ENCODE data around the gene DDX49. TPM values are rescaled to one million over a fixed set of nuclear protein-coding genes. Genes with fewer than 3 reads are reported as not detected.
A peak's percentile ranks its signal among the peaks of the same experiment; 100 is the strongest.

Gene DDX49, protein sequence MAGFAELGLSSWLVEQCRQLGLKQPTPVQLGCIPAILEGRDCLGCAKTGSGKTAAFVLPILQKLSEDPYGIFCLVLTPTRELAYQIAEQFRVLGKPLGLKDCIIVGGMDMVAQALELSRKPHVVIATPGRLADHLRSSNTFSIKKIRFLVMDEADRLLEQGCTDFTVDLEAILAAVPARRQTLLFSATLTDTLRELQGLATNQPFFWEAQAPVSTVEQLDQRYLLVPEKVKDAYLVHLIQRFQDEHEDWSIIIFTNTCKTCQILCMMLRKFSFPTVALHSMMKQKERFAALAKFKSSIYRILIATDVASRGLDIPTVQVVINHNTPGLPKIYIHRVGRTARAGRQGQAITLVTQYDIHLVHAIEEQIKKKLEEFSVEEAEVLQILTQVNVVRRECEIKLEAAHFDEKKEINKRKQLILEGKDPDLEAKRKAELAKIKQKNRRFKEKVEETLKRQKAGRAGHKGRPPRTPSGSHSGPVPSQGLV
- 47.1 and 55.0 TPM in 2 replicates for total RNA-seq
- 58.1 TPM for polyA plus RNA-seq (2012)

DNA sequence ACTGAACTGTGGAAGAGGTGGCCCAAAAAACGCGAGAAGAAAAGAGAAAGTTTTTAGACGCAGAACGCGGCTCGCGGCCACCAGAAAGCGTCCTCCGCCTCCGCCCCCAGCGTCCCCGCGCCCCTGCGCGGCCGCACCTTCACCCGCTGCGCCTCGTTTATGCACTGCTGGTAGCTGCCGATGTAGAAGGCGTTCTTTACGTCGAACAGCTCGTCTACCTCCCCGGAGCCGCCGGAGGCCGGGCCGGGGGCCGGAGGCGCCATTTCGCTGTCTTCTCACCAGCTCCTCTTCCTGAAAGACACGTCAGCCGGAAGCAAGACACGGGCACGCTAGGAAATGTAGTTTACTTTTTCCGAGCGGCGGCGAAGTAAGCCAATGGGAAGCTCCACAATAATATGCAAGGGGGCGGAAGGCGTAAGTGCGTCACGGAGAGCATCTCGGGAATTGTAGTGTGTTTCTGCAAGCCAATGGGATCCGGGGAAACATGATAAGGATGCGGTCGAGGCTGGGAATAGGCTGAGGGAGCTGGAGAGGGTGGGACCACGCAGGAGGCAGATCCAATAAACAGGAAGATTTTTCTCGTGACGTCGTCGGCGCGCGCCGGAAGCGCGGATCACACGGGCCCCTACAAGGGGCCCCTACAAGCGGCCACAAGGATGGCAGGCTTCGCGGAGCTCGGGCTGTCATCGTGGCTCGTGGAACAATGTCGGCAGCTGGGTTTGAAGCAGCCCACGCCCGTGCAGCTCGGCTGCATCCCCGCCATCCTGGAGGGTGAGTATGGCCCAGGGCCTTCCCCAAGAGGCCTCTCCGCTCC, at the start of gene DDX49, which contains the start of gene COPE:
DDX49 (plus strand) TSS at position 630 of the 814 bp plus-strand sequence; CDS start at position 657, 27 bp downstream.
COPE (minus strand) TSS at position 302 of the 814 bp plus-strand sequence; CDS start at position 263, 39 bp downstream.
- DNase-seq (ENCODE audit: low read depth) = peak; percentile 100

DNA sequence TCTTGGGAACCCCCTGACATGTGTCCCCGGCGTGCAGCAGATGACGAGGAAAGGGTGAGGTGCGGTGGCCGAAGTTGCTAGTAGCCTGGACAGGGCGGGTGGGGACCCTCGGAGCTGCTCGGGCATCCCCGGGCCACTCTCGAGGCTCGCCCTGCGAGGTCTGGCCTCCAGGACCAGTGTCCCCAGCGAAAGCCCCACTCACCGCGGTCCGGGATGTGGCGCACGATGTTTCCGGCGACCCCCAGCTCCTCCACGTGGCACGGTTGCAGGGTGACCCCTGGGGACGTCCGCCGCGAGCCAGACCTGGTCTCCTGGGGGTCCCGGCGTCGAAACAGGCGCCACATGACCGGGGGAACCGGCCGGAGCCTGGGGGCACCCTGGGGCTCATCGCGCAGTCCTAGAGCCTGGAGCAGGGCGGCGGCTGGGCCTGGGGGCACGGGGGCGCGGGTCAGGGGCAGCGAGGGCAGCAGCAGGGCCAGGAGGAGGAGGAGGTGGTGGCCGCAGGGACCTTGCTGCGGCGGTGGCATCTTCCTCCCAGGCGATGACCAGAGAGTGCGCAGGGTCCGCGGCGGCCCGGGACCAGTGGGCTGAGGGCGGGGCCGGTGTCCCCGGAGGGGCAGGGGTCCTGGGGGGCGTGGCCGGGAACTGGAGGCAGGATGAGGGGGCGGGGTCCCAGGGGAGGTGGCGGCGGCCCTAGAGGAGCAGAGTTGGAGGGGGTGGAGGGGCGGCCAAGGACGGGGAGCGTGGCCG, 49.6 kb upstream of the DDX49 start:
- no peak for DNase-seq (ENCODE audit: low read depth)

DNA sequence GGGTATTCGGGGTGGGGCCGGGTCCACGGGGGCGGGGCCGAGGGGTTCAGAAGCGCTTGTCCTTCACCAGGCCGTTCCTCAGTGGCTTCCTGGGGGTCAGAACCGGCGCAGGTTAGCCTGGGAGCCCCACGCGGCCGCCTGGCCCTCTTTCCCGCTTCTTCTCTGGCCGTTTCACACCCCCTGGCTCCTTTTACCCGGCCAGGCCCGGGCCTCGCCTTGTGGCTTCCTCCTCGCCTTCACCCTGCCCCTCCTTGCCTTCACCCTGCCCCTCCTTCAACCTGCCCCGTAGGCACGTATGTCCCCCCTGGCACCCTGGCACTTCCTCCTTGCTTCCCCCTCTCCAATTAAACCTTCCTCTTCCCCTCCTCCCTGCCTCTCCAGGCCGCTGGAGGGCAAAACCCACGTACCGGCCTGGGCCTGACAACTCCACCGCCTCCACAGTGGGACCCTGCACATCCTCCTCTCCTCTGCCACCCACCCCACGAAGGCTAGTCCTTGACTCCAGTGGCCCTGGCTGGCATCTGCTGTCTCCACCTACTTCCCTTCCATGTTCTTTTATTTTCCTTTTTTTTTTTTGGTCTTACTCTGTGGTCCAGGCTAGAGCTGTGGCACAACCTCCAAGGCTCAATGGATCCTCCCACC, 48.9 kb upstream of the DDX49 start:
- no peak for DNase-seq (ENCODE audit: low read depth)

DNA sequence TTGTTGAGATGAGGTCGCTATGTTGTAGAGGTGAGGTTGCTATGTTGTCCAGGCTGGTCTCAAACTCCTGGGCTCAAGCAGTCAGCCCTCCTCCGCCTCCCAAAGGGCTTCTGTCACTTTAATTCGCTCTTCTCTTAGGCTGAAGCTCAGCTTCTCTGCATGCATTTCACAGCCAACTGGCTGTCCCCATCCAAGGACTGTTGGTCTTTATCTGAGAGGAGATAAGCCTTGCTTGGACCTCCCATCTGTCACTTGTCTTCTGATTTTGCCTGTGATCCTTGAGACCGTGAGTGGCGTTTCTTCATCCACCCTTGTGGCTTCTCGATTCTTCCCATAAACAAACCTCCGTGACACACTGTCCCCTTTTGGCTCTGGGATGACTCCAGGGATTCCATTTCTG, 48.0 kb upstream of the DDX49 start:
- DNase-seq (ENCODE audit: low read depth) = no peak

DNA sequence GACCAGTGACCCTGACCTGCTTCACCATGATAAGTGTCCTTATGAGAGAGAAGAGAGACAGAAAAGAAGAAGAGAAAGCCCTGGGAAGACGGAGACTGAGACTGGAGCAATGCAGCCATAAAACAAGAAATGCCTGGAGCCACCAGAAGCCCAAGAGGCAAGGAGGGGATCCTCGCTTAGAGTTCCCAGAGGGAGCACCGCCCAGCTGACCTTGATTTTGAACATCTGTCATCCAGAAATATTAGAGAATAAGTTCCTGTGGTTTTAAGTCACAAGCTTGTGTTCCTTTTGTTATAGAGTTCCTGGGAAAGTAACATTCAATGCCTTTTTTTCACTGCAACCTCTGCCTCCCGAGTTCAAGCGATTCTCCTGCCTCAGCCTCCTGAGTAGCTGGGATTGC, 43.8 kb upstream of the DDX49 start:
- DNase-seq (ENCODE audit: low read depth) = peak; percentile 67

DNA sequence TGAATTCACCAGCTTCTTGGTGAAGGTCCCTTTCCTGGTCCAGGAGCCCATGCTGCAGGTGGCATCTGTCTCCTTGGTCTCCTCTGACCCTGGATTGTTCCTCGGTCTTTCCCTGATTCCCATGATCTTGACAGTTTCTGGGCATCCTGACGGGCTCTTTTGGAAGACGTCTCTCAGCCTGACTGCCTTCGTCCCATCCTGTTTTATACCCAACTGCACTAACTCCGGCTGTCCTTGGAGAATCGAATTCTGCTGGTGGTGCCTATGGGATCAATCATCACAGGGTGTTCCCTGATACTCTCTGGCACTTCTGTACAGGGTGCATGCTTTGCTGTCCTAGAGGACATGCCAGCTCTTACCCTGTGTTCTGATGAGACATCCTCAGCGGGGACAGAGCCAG, 42.6 kb upstream of the DDX49 start:
- DNase-seq (ENCODE audit: low read depth) = no peak

DNA sequence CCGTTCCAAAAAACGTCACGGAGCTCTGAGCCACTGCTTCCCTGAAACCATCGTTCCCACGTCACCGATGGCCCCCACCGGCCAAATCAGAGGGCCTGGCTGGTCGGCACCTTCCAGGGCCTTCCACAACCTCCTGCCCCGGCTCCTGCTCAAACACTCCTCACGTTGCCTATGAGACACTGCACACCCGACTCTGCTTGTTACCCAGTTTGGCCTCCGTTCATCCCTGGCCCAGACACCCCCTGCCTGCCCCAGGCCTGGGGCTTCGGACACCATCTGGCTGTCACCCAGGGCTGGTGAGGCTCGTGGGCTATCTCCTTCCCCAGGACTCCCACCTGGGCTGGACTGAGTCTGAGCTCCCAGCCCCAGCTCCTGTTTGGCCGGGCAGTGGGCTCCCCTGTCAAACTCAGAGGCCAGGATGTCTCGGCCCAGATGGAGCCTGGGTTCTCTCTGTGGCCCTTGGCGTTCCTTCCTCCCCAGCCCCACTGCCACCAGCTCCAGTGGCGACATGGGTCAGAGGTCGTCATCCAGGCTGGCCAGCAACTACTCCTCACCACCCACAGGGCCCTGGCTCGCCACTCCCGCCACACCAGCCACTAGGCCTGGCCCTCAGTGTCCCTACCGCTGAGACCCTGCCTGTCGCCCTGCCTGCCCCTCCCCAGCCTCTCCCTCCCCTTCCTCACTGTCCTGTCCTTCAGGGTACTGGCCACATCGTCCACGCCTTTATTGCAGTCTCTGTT, 41.3 kb upstream of the DDX49 start:
- DNase-seq (ENCODE audit: low read depth) = no peak

DNA sequence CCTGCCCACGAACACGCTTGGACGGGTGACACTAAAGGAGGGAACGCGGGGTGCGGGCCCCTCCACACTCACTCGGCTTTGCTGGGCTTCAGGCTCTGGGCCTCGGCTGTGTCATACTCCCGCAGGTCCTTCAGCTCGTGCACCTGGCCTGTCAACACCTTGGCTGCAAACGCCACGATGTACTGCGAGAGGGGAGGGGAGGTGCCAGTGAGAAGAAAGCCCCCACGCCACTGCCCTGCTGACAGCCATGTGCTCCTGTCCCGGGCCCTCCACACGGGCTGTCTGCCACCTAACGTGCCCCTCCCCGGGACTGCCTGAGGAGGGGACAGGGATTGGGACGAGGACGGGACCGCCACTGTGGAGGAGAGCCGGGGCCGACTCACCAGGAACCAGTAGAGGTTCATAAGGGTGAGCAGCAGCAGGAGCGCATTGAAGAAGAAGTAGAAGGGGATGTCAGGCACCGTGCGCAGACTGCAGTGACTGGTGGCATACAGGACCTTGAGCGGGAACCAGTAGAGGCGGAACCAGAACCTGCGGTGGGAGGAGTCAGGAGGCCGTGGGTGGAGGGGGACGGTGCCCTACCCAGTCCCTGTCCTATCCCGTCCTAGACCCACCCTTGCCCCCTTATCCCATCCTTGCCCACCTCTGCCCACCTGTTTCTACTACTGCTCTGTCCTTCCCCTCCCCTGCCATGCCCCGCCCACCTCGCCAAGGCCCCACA, 40.5 kb upstream of the DDX49 start:
- DNase-seq (ENCODE audit: low read depth) = no peak

DNA sequence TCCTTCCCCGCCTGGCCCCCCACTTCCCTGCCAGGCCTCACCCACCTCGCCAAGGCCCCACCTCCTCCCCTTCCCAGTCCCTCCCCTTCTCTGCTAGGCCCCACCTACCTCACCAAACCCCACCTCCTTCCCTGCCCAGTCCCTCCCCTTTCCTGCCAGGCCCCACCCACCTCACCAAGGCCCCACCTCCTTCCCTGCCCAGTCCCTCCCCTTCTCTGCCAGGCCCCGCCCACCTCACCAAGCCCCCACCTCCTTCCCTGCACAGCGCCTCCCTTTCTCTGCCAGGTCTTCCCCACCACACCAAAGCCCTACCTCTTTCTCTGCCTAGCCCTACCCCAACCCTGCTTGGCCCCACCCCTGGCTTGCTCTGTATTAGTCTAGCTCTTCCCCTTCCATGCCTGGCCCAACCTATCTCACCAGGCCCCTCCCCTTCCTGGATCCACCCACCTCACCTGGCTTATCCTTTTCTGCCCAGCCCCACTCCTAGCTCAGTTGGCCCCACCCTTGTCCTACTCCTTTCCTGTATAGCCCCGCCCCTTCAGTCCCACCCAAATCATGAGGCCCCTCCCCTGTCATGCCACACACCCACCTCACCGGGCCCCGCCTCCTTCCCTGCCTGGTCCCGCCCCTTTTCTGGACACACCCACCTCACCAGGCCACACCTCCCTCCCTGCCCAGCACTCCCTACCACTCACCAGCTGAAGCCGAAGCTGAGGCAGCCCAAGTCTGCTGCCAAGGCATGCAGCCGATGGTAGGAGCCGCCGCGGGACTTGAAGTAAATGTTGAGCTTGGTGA, 39.7 kb upstream of the DDX49 start:
- no peak for DNase-seq (ENCODE audit: low read depth)

DNA sequence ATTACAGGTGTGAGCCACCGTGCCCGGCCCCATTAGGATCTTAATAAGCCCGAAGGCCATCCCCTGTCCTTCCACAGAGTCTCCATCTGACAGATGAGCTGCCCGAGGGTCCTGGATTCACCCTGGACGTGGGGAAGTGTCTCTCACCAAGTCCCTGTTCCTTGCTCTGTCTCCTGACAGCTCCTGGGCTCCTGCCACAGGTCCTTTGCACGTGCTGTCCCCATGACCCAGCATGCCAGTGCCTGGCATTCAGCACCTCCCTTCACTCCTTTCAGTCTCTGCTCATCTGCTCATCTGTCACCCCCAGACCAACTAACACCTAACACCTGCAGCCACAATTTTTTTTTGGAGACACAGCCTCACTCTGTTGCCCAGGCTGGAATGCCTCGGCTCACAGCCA, 38.0 kb upstream of the DDX49 start:
- no peak for DNase-seq (ENCODE audit: low read depth)

DNA sequence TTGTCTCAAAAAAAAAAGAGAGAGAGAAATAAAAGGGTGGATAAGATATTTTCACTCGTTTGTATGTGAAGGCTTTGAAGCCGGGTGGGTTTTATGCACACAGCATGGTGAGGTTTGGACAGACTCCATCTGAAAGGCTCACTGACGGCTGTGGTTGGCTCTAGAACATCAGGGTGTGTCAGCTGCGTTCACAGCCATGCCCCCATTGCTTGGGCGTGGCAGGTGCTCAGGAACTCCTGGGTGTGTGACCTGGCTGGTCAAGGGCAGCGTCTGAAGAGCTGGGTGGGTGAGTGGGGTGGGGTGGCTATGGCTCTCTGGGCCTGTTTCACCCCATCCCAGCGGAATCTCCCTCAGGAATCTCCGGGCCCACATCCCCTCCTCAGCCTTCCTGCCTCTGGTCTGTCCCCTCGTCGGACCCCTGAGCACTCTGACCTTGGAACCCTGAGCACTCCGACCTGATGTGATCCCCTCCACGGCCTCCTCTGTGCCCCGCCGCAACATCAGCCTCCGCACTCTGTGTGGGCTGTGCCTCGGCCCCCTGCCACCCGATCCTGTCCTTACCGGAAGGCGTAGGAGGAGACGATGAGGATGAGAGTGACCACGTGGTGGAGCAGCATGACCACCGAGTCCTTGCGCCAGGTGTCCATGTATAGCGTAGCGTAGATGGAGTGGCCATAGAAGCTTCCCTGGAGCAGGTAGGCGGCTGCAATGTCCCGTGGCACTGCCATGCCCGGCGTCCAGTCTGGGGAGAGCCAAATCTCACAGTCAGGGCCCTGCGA, 35.8 kb upstream of the DDX49 start:
- DNase-seq (ENCODE audit: low read depth) = peak; percentile 71

DNA sequence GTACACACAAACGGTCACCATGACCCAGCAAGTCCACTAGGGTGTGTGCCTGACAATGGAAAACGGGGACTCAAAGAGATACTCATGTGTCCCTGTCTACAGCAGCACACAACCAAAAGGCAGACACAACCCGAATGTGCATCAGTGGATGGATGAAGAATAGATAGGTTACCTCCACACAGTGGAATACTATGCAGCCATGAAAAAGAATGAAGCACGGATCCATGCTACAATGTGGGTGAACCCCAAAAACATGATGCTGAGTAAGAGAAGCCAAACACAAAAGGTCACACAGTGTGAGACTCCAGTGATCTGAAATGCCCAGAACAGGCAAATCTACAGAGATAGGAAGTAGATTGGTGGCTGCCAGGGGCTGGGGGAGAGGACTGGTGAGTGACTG, 32.5 kb upstream of the DDX49 start:
- DNase-seq (ENCODE audit: low read depth) = no peak

DNA sequence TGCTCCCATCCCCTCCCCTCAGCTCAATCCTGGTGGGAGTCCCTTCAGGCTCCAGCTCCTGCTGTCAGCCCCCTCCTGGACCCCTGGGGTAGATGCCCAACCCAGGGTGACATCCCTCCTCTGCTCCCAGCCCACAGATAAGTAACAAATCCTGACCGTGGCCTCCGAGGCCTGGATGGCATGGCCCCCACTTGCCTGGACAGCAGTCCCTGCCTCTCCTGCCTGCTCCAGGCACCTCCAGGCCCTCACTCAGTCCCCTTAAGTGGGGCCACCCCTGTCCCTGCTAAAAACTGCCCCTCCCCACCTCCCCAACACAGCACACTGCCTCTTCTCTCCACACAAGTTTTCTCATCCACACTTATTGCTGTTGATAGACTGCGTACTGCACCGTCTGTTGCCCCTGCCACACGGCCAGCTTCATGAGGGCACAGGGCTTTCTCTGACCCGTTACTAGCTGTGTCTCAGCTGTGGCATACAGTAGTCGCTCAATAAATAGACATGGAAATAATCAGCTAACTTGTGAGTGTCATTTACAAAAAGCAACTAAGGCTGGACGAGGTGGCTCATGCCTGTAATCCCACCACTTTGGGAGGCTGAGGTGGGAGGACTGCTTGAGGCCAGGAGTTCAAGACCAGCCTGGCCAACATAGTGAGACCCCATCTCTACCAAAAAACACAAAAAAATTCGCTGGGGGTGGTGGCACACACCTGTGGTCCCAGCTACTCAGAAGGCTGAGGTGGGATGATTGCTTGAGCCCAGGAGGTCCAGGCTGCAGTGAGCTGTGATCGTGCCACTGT, 29.4 kb upstream of the DDX49 start:
- no peak for DNase-seq (ENCODE audit: low read depth)

DNA sequence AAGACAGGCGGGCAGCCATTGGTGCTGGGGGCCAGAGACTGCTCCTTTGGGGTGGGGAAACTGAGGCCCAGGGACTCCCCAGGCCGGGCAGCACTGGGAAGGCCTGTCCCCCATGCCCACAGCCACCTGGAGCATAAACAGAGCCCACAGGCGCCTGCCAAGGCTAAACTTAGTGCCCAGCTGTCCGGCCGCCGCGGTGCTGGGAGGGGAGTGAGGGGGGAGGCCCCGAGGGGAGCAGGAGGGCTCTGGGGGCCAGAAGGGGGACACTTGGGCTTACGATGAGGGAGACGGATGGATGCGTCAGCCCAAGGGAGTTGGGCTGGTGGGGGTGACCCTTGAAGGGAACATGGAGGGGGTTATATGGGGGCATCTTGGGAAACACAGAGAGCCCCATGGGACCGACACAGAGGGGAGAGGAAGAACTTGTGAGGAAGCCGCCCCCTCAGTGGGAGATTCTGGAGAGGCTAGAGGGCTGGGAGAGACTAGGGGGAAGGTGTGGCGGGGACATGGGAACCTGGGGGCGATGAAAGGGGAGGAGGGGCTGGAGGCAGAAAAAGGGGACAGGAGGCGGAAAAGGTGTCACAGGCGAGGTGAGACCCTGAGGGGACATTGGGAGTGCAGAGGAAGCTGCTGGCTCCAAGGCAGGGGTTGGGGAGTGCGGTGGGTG, 25.8 kb upstream of the DDX49 start:
- peak; percentile 86 for DNase-seq (ENCODE audit: low read depth)

DNA sequence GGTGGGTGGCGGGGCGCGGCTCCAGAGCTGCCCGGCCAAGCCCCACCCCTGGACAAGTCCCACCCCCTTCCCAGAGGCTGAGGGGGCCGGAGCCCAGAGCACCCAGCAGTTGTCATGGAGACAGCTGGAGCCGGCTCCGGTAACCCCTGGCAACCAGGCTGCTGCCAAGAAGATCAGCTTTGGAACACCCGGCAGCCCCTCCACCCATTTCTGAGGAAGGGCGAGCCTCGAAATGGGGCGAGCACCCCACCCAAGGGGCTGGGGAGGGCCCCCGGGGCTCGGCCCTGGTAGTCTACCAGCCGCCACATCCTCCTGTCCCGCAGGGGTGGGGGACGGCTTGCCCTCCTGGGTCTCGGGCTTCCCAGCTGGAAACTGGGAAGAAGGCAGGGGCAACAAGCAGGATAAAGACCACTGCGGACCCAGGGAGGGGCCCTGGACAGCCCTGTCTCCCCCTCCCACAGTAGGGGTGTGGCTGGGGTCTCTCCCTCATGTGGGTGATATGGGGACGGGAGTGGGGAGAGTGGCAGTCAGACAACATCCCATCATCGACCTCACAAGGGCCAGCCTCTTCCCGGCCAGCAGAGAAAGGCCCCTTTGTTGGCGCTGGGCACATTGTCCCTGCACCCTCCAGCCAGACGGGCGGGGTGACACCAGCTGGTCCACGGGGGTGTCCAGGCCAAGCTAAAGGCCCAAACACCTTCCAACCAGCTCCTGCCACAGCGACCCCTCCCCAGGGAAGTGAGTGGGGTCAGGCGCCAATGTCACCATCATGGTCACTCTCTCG, 25.1 kb upstream of the DDX49 start:
- DNase-seq (ENCODE audit: low read depth) = peak; percentile 87

All from myocyte (in vitro differentiated cells).